ENCODE results near the gene NFATC4.

NFATC4 gene

GRCh38 chr14:24388474-24389179 is 20.6 kb downstream of the NFATC4 start:
- no peak for TF ChIP-seq CTCF (conservative IDR thresholded peaks at IDR 0.05; ENCODE audit: low read length)
- no peak overlapping the region for H3K4me3 ChIP-seq (ENCODE audit: low read length)
- no peak for DNase-seq (ENCODE audit: low read depth)

GRCh38 chr14:24389226-24389848 is 21.4 kb downstream of the NFATC4 start:
- no peak for DNase-seq (ENCODE audit: low read depth)
- TF ChIP-seq CTCF (conservative IDR thresholded peaks at IDR 0.05; ENCODE audit: low read length), result no peak
- no peak overlapping the region for H3K4me3 ChIP-seq (ENCODE audit: low read length)

DNA sequence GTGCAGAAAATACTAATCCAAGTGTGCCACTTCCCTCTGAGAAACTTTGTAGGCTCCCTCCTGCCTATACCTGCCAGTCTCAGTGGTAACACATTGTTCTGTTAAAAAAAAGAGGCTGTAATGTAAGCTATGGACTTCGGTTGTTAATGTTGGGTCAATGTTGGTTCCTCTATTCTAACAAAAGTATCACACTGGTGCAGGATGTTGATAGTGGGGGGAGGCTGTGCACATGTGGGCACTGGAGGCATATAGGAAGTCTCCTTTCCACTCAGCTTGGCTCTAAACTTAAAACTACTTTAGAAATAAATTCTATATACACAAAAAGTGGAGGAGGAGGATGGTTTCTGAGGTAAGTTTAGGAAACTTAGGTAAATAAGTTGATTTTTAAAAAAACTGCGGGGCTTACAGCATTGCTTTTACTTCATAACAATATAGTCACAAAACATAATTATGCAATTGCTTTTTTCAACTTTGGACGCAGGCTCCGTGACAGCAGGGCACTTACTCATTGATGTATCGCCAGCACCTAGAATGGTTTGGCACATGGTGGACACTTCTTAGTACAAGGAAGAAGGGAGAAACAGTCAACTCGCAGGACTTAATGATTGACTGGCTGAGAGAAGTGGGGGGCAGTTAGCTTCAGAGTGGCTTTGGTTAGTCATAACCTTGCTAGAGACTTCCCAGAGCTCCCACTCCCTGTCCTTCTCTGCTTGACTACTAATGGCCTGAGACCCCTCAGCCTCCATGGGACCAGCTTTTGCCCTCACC is 22.9 kb downstream of the NFATC4 start:
- no peak for TF ChIP-seq CTCF (conservative IDR thresholded peaks at IDR 0.05; ENCODE audit: low read length)
- no peak for DNase-seq (ENCODE audit: low read depth)
- no peak overlapping the region for H3K4me3 ChIP-seq (ENCODE audit: low read length)

- TF ChIP-seq CTCF (conservative IDR thresholded peaks at IDR 0.05; ENCODE audit: low read length), result peak; percentile 18; the same call in 1 of the 2 replicates
- DNase-seq (ENCODE audit: low read depth), result peak; percentile 42
- no peak overlapping the region for H3K4me3 ChIP-seq (ENCODE audit: low read length)
Measured at GRCh38 chr14:24392325-24393091, 24.5 kb downstream of the NFATC4 start.

GRCh38 chr14:24394275-24394674 is 26.3 kb downstream of the NFATC4 start:
- DNase-seq (ENCODE audit: low read depth), result no peak
- H3K4me3 ChIP-seq (ENCODE audit: low read length), result no peak overlapping the region
- TF ChIP-seq CTCF (conservative IDR thresholded peaks at IDR 0.05; ENCODE audit: low read length), result no peak

- no peak overlapping the region for H3K4me3 ChIP-seq (ENCODE audit: low read length)
- DNase-seq (ENCODE audit: low read depth), result no peak
- TF ChIP-seq CTCF (conservative IDR thresholded peaks at IDR 0.05; ENCODE audit: low read length), result no peak
Measured at GRCh38 chr14:24395609-24396582, 27.9 kb downstream of the NFATC4 start.

All from AG10803 (cell line).